ENCODE measurements around the gene RELT.

RELT gene

DNA sequence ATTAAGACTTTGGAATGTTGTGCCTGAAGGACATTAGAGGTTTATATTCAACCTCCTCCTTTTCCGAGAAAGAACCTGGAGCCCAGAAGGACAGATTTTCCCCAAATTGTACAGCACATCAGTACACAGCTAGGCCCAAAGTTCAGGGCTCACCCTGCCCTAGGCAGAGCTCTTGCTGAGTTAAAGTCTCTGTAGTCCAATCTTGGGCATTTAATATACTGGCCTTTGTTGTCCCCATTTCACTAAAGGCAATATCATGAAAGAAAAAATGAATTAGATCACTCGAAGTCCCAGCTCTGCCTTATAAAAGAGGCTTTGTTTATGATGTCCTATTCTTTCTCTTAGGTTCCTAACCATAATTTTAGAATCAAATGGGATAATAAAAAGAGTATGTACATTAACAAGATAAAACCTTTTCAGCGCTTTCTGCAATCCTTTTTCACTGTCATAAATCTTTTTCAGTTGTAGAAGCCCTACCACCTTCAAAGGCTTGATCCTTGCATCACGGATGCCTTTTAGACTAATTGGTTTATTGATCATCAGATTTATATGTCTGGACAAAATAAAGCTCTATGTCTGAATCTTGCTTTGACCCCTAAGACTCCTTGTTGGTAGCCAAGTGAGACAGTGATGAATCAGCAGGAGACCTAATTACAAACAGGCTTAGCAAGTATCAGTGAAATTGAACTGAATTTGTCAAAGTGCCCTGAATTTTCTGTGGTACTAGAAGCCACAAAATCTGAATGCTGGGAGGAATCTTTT lies 39.8 kb downstream of the RELT start:
- TF ChIP-seq CTCF (conservative IDR thresholded peaks at IDR 0.05; ENCODE audit: control insufficient read depth, insufficient read depth, low read depth, low read length) = no peak
- DNase-seq (ENCODE audit: low read depth) = peak; percentile 87
- no peak overlapping the region for H3K4me3 ChIP-seq (ENCODE audit: control insufficient read depth, low read depth, low read length)

- DNase-seq (ENCODE audit: low read depth) = peak; percentile 65
- no peak overlapping the region for H3K4me3 ChIP-seq (ENCODE audit: control insufficient read depth, low read depth, low read length)
- no peak for TF ChIP-seq CTCF (conservative IDR thresholded peaks at IDR 0.05; ENCODE audit: control insufficient read depth, insufficient read depth, low read depth, low read length)
Measured at GRCh38 chr11:73416786-73417185, 40.6 kb downstream of the RELT start.

DNA sequence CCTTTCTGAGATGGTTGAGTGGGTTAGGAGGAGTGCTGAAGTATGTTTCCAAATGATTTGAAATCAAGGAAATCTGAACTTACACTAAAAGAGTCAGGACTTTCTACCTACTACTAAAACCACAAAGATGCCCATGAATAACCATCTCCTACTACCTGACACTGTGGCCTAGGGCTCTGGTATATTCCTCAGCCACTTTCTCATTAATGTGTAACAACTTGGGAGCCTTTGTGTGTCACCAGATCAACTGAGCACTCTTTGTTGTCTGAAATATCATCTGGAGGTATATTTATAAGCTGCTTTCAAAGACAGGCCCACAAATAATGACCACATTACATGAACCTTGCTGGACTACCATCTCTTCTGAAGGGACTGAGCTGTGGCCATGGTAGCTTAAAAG lies 43.9 kb downstream of the RELT start:
- H3K4me3 ChIP-seq (ENCODE audit: control insufficient read depth, low read depth, low read length) = no peak overlapping the region
- DNase-seq (ENCODE audit: low read depth) = no peak
- TF ChIP-seq CTCF (conservative IDR thresholded peaks at IDR 0.05; ENCODE audit: control insufficient read depth, insufficient read depth, low read depth, low read length) = no peak

DNA sequence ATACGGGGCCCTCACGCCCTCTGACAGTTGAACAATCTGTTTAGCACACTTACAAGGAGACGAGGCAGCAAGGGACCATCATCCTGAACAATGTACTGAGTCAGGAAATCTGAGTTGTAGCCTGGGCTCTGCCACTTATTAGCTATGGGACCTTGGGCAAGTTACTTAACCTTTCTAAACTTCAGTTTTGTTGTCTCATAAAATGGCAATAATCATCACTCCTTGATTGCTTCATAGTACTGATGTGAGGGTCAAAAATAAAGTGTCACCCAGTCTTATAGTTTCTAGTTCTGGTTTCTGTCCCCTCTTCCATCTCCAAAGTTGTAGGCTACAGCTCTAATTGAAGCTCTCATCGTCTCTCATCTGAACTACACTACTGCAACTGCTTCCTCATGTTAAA lies 46.7 kb downstream of the RELT start:
- no peak for DNase-seq (ENCODE audit: low read depth)
- H3K4me3 ChIP-seq (ENCODE audit: control insufficient read depth, low read depth, low read length) = no peak overlapping the region
- TF ChIP-seq CTCF (conservative IDR thresholded peaks at IDR 0.05; ENCODE audit: control insufficient read depth, insufficient read depth, low read depth, low read length) = no peak

GRCh38 chr11:73423506-73423905 lies 47.3 kb downstream of the RELT start:
- TF ChIP-seq CTCF (conservative IDR thresholded peaks at IDR 0.05; ENCODE audit: control insufficient read depth, insufficient read depth, low read depth, low read length) = no peak
- H3K4me3 ChIP-seq (ENCODE audit: control insufficient read depth, low read depth, low read length) = no peak overlapping the region
- no peak for DNase-seq (ENCODE audit: low read depth)

GRCh38 chr11:73425108-73425507 lies 48.9 kb downstream of the RELT start:
- no peak for TF ChIP-seq CTCF (conservative IDR thresholded peaks at IDR 0.05; ENCODE audit: control insufficient read depth, insufficient read depth, low read depth, low read length)
- H3K4me3 ChIP-seq (ENCODE audit: control insufficient read depth, low read depth, low read length) = no peak overlapping the region
- no peak for DNase-seq (ENCODE audit: low read depth)

Data from fibroblast of mammary gland (primary cell).